Lung (tissue), 12 donors: ENCODE results near the gene SYNE1. TPM values are rescaled to one million over a fixed set of nuclear protein-coding genes. Genes with fewer than 3 reads are reported as not detected.

Experiments used
- ATAC-seq: fragments of 200-7000 bp; cut with Tn5 transposase; one replicate; pipeline ENCODE4 v1.9.1; 2020; ENCODE audit warnings: moderate number of reproducible peaks; ENCODE audit not compliant: insufficient read depth, low FRiP score
- DNase-seq, 3 donors: peaks; one replicate each; pipeline ENCODE4 v3.0.0-alpha.2; 2013 to 2017
- H3K27ac ChIP-seq, 2 donors: one replicate each; pipeline ENCODE4 v1.5.1; 2013; ENCODE audit warnings: mild to moderate bottlenecking in 2 of 2, moderate library complexity in 2 of 2, control low read depth in 1 of 2, inconsistent platforms in 1 of 2, low read depth in 1 of 2, low read length in 1 of 2
- H3K27me3 ChIP-seq, 3 donors: one replicate each; pipeline ENCODE4 v1.5.1; 2013; ENCODE audit warnings: low read length in 2 of 3; ENCODE audit not compliant: control insufficient read depth in 3 of 3, insufficient read depth in 3 of 3
- H3K36me3 ChIP-seq, 4 donors: one replicate each; pipeline ENCODE4 v1.5.1; 2013; ENCODE audit warnings: low read length in 4 of 4, mild to moderate bottlenecking in 1 of 4, moderate library complexity in 1 of 4; ENCODE audit not compliant: control insufficient read depth in 4 of 4, insufficient read depth in 4 of 4
- H3K4me1 ChIP-seq, 5 donors: one replicate each; pipeline ENCODE4 v1.5.1; 2013; ENCODE audit warnings: low read length in 5 of 5, mild to moderate bottlenecking in 2 of 5, moderate library complexity in 1 of 5; ENCODE audit not compliant: control insufficient read depth in 5 of 5, insufficient read depth in 5 of 5
- H3K4me3 ChIP-seq: one replicate; pipeline ENCODE4 v1.5.1; 2013; ENCODE audit warnings: mild to moderate bottlenecking, control low read depth, moderate library complexity
- H3K9ac ChIP-seq, 2 donors: one replicate each; pipeline ENCODE4 v1.5.1; 2013; ENCODE audit warnings: low read length in 2 of 2, control low read depth in 1 of 2; ENCODE audit not compliant: insufficient read depth in 1 of 2
- H3K9me3 ChIP-seq, 4 donors: one replicate each; pipeline ENCODE4 v1.5.1; 2013; ENCODE audit warnings: low read length in 3 of 4, mild to moderate bottlenecking in 1 of 4, moderate library complexity in 1 of 4; ENCODE audit not compliant: control insufficient read depth in 4 of 4, insufficient read depth in 3 of 4
- WGBS, 2 donors: extraction: QIAGEN DNeasy Blood & Tissue Kit; methylation state at CpG; one replicate each; pipeline ENCODE4 v1.1.7; 2013; 5-methylcytosine and 5-hydroxymethylcytosine counted together
- polyA plus RNA-seq, 2 donors: library from polyadenylated mRNA; stranded (reverse); fragments of 200-250 nt; gene quantifications; one replicate each; pipeline ENCODE4 v1.2.1, GENCODE V29; 2013
- total RNA-seq, 2 donors: library from RNA; depleted of rRNA in 1 of 2; stranded (reverse); fragments of >200 nt in 1 of 2; gene quantifications; one replicate each; pipeline ENCODE4 v1.2.1, GENCODE V29; 2014 to 2021
- TF ChIP-seq, protein P1 (sequence below): IDR thresholded peaks from 2 replicates; pipeline ENCODE4 v1.5.1; 2012; ENCODE audit warnings: mild to moderate bottlenecking; ENCODE audit errors: control extremely low read depth, extremely low read depth
- donor health status: control.
- donor health status: control.
- donor health status: Bipolar disorder and iron deficiency.
- donor health status: healthy.
- donor health status: DM: yes; HTN: yes; CAD: no.

Gene SYNE1
- total and polyA plus RNA-seq, 4 donors = 26.4 to 352 (median 131) TPM

DNA sequence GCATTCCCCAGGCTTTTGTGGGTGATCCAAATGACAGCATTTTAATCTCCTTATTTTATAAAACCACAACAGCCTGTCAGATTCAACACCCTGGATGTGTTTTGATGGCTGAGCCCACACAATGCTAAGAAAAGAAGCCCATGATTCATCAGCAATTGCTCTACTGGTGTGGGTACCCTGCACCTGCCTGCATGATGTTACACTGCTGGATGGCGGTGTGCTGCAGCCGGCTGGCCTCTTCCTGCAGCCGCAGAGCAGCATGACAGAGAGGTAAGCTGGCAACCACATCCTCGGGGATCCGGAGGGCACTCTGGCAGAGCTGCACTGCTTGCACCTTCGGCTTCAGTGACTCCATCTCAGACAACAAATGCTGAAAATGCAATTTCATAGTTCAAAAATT, 327.5 kb downstream of the SYNE1 start:
- H3K9me3 ChIP-seq = no peaks in the 10 kb centered on the region
- TF ChIP-seq, protein P1, sequence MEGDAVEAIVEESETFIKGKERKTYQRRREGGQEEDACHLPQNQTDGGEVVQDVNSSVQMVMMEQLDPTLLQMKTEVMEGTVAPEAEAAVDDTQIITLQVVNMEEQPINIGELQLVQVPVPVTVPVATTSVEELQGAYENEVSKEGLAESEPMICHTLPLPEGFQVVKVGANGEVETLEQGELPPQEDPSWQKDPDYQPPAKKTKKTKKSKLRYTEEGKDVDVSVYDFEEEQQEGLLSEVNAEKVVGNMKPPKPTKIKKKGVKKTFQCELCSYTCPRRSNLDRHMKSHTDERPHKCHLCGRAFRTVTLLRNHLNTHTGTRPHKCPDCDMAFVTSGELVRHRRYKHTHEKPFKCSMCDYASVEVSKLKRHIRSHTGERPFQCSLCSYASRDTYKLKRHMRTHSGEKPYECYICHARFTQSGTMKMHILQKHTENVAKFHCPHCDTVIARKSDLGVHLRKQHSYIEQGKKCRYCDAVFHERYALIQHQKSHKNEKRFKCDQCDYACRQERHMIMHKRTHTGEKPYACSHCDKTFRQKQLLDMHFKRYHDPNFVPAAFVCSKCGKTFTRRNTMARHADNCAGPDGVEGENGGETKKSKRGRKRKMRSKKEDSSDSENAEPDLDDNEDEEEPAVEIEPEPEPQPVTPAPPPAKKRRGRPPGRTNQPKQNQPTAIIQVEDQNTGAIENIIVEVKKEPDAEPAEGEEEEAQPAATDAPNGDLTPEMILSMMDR = no peak
- H3K36me3 ChIP-seq = peaks cover 19 to 45% (median 34%) of the 10 kb centered on the region in 4 donors
- no peak overlapping the region for H3K27ac ChIP-seq
- DNase-seq (no peak), ATAC-seq (peak; percentile 25)
- 36 to 70% methylated on average over 6 of the region's 6 CpGs for WGBS, 2 donors
- H3K4me3 ChIP-seq = no peak overlapping the region
- H3K27me3 ChIP-seq = no peaks in the 10 kb centered on the region
- H3K9ac ChIP-seq = no peak overlapping the region
- peaks cover 0 to 9% (median 0%) of the 10 kb centered on the region in 5 donors for H3K4me1 ChIP-seq

DNA sequence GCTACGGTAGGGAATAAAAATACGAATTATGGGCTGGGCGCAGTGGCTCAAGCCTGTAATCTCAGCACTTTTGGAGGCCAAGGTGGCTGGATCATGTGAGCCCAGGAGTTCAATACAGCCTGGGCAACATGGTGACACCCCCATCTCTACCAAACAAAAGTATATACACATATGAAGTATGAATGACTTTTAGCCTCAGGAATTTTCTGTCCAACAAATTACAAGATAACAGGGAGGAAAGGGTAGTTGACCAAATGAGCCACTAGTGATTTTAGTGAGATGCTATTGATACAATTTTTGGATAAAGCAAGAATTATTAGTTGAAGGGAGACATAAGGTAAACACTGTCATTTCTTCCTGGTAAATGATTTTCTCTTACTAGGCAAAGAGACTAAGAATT, 328.2 kb downstream of the SYNE1 start:
- peaks cover 18 to 42% (median 33%) of the 10 kb centered on the region in 4 donors for H3K36me3 ChIP-seq
- no peak for DNase-seq
- WGBS, 2 donors = 97 to 99% methylated on average over 3 of the region's 3 CpGs

DNA sequence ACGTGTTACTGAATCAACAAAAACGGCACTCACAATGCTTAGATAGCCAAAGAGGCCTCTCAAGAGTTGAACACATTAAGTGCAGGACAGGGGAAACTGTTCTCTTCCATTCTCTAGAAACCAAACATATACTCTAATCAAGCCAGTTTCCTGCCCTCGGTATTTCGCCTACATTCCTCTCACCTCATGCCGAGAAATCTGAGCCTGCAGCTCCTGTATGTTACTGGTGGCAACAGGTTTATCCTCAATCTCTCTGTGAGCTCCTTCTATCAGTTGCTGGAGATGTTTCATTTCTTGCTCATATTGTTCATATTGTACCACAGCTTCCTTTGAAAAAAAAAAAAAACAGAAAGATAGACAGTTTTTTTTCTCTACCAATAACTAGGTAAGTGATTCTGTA, 328.9 kb downstream of the SYNE1 start:
- TF ChIP-seq, protein P1 = no peak
- Histone ChIP-seq H3K9ac (no peak overlapping the region), H3K4me1 (no peaks in the 10 kb centered on the region), H3K9me3 (no peaks in the 10 kb centered on the region), H3K36me3 (peaks cover 15 to 44% (median 30%) of the 10 kb centered on the region in 4 donors), H3K27me3 (no peaks in the 10 kb centered on the region), H3K27ac (no peak overlapping the region), H3K4me3 (no peak overlapping the region)
- ATAC-seq = no peak
- DNase-seq = no peak
- WGBS, 2 donors = 70 to 81% methylated on average over 5 of the region's 5 CpGs

More for the DNA sequence above, 328.2 kb downstream of the SYNE1 start:
- Histone ChIP-seq H3K4me3 (no peak overlapping the region), H3K4me1 (peaks cover 0 to 4% (median 0%) of the 10 kb centered on the region in 5 donors), H3K27ac (no peak overlapping the region), H3K9ac (no peak overlapping the region), H3K9me3 (no peaks in the 10 kb centered on the region), H3K27me3 (no peaks in the 10 kb centered on the region)
- TF ChIP-seq, protein P1 = no peak
- no peak for ATAC-seq

DNA sequence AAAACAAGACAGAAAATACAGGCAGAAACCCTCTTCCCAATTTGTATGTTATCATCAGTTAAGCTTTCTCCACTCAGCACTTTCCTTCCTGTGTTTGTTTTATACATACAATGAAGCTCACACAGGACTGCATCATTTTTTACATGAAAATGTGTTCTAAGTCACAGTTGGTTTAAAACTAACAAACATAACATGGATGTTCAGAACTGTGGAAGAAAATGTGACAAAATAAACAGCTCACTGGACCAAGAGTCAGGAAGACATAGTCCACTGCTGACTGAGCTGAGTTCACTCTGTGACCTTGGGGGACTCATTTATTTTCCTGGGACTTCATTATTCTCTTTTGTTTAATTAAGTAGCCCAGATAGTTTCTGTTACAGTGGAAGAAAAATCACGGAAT, 331.5 kb downstream of the SYNE1 start:
- Histone ChIP-seq H3K9ac (no peak overlapping the region), H3K4me1 (peaks cover 0 to 9% (median 0%) of the 10 kb centered on the region in 5 donors), H3K27ac (peak overlapping the region in 1 of 2 donors; percentile 29), H3K4me3 (no peak overlapping the region), H3K36me3 (peaks cover 13 to 32% (median 23%) of the 10 kb centered on the region in 4 donors), H3K27me3 (no peaks in the 10 kb centered on the region), H3K9me3 (no peaks in the 10 kb centered on the region)
- DNase-seq (no peak), ATAC-seq (no peak)
- 55 to 76% methylated on average over 1 of the region's 1 CpG for WGBS, 2 donors
- TF ChIP-seq, protein P1 = no peak
